BE2C (cell line): ENCODE results near the gene TMPRSS13.

Experiments used
- DNase-seq: peaks from one replicate; pipeline ENCODE4 v3.0.0-alpha.2; 2020
- H3K27me3 ChIP-seq: fragments of 250-450 bp; sonication (Bioruptor Pico); 2 replicates; pipeline ENCODE4 v1.5.1; 2020; ENCODE audit warnings: mild to moderate bottlenecking
- H3K36me3 ChIP-seq: fragments of 250-450 bp; sonication (Bioruptor Pico); 2 replicates; pipeline ENCODE4 v1.5.1; 2020; ENCODE audit warnings: mild to moderate bottlenecking
- H3K4me1 ChIP-seq: fragments of 250-450 bp; sonication (Bioruptor Pico); 2 replicates; pipeline ENCODE4 v1.5.1; 2020
- H3K4me3 ChIP-seq: 2 replicates; pipeline ENCODE4 v1.5.1; 2011; ENCODE audit warnings: low read depth, low read length
- H3K9me3 ChIP-seq: fragments of 250-450 bp; sonication (Bioruptor Pico); 2 replicates; pipeline ENCODE4 v1.5.1; 2020
- CTCF ChIP-seq: IDR thresholded peaks from 2 replicates; pipeline ENCODE4 v1.5.1; 2012; ENCODE audit warnings: mild to moderate bottlenecking, low read depth, low read length

The TMPRSS13 gene

GRCh38 chr11:117917591-117918151 lies 11.5 kb downstream of the TMPRSS13 start:
- TF ChIP-seq CTCF = no peak
- no peak for DNase-seq
- no peaks in the 10 kb centered on the region for H3K9me3 ChIP-seq
- H3K4me3 ChIP-seq = no peak overlapping the region
- no peaks in the 10 kb centered on the region for H3K27me3 ChIP-seq
- no peaks in the 10 kb centered on the region for H3K4me1 ChIP-seq
- no peaks in the 10 kb centered on the region for H3K36me3 ChIP-seq

DNA sequence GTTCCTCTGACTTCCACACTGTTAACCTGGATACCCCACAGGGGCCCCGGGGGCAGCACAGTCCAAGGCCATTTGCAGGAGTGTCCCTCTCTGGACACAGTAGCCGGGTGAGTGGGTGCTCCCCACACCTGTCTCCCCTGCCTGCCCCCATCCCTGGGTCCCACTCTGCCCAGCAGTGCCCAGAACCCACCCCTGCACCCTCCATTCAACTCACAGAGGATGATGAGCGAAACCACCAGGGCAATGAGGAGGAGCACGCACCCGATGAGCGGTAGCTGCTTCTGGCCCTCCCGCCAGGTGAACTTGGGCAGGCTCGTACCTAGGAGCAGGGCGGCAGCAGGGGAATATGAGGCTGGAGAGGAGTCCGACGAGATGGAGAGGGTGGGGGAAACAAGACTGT lies 12.2 kb downstream of the TMPRSS13 start:
- no peaks in the 10 kb centered on the region for H3K4me1 ChIP-seq
- no peak for DNase-seq
- no peaks in the 10 kb centered on the region for H3K9me3 ChIP-seq
- H3K27me3 ChIP-seq = no peaks in the 10 kb centered on the region
- no peak overlapping the region for H3K4me3 ChIP-seq
- no peak for TF ChIP-seq CTCF
- H3K36me3 ChIP-seq = no peaks in the 10 kb centered on the region

GRCh38 chr11:117915672-117916235 lies 13.4 kb downstream of the TMPRSS13 start:
- Histone ChIP-seq H3K9me3 (no peaks in the 10 kb centered on the region), H3K36me3 (no peaks in the 10 kb centered on the region), H3K4me3 (no peak overlapping the region), H3K27me3 (no peaks in the 10 kb centered on the region), H3K4me1 (no peaks in the 10 kb centered on the region)
- no peak for TF ChIP-seq CTCF
- DNase-seq = no peak

- no peaks in the 10 kb centered on the region for H3K27me3 ChIP-seq
- no peak for TF ChIP-seq CTCF
- H3K36me3 ChIP-seq = no peaks in the 10 kb centered on the region
- no peaks in the 10 kb centered on the region for H3K9me3 ChIP-seq
- no peak for DNase-seq
- H3K4me3 ChIP-seq = no peak overlapping the region
- no peaks in the 10 kb centered on the region for H3K4me1 ChIP-seq
Observed at GRCh38 chr11:117914991-117915618, 14.1 kb downstream of the TMPRSS13 start.

DNA sequence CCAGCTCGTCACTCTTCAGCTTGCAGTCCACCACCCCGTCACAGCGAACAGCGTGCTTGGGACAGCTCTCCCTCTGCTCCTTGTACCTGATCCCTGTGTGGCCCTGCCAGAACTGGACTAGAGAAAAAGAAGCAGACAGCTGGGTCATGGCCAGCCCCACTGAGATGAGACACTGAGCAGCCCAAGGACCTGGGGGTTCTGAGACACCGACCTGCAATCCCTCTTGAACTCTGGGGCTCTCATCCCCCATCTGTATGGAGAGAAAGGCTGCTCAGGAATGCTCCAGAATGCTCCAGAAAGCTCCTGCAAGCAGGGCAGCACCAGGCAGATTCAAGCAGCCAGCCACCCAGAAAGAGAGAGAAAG lies 14.8 kb downstream of the TMPRSS13 start:
- peaks cover 5% of the 10 kb centered on the region for H3K4me1 ChIP-seq
- H3K36me3 ChIP-seq = no peaks in the 10 kb centered on the region
- no peaks in the 10 kb centered on the region for H3K27me3 ChIP-seq
- no peak overlapping the region for H3K4me3 ChIP-seq
- no peaks in the 10 kb centered on the region for H3K9me3 ChIP-seq
- DNase-seq = no peak
- no peak for TF ChIP-seq CTCF

DNA sequence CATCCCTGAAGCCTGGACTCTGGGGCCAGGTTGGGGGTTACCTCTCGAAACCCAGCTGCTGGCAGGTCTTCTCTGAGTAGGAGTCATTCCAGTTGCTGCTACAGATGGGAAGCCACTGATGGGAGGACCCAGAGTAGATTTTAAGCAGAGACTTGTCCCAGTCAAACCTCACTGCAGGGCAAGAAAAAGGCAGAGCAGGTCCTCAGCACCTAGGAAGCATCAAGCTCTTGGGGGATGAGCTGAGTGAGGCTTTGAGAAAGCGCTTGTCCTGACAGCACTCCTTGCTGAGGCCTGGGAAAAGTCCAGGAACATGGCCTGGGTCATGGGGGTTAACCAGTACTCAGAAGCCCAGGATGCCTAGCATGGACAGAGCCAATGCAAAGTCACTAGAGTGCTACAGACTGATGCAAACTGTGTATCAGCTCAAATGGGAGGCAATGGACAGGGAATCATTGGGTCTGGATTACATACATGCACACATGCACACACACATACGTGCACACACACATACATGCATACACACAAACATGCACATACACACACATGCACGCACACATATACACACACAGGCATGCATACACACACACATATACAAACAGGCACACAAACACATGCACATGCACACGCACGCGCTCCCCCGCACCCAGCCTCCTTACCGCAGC lies 15.3 kb downstream of the TMPRSS13 start:
- TF ChIP-seq CTCF = no peak
- H3K36me3 ChIP-seq = no peaks in the 10 kb centered on the region
- H3K4me1 ChIP-seq = peaks cover 10% of the 10 kb centered on the region
- no peaks in the 10 kb centered on the region for H3K9me3 ChIP-seq
- H3K27me3 ChIP-seq = no peaks in the 10 kb centered on the region
- H3K4me3 ChIP-seq = no peak overlapping the region
- DNase-seq = no peak
